Measurements from ENCODE around the gene PAXX.

- TF ChIP-seq POLR2A (IDR thresholded peaks at IDR 0.05) (no peak), CTCF (IDR thresholded peaks at IDR 0.05) (no peak)
These were observed 47.6 kb downstream of the PAXX start for GRCh38 chr9:137039611-137040366.

All from transverse colon (tissue), 3 donors.